ENCODE measurements around the gene MAPRE2. TPM values are rescaled to one million over a fixed set of nuclear protein-coding genes. Genes with fewer than 3 reads are reported as not detected.
A peak's percentile ranks its signal among the peaks of the same experiment; 100 is the strongest.

Gene MAPRE2
- total RNA-seq, 6 donors from 2014 or later, result 21.2 to 35.5 (median 27.8) TPM

DNA sequence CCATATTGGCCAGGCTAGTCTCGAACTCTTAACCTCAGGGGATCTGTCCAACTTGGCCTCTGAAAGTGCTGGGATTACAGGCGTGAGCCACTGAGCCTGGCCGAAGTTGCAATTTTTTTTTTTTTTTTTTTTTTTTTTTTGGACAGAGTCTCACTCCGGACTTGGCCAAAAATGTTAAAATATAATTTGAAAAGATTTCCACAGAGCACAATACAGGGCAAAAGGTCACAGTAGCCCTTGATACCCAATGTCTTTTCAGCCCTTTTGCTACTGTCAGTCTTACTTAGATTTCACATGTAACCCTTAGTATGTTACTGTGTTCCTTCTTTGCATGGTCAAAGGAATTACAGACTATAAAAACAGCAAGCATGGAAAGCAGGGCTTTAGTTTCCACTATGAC is 42.6 kb upstream of the MAPRE2 start:
- TF ChIP-seq POLR2AphosphoS5 (IDR thresholded peaks at IDR 0.05) (no peak), POLR2A (IDR thresholded peaks at IDR 0.05) (no peak), EP300 (IDR thresholded peaks at IDR 0.05) (no peak)
- TF ChIP-seq, protein P1, sequence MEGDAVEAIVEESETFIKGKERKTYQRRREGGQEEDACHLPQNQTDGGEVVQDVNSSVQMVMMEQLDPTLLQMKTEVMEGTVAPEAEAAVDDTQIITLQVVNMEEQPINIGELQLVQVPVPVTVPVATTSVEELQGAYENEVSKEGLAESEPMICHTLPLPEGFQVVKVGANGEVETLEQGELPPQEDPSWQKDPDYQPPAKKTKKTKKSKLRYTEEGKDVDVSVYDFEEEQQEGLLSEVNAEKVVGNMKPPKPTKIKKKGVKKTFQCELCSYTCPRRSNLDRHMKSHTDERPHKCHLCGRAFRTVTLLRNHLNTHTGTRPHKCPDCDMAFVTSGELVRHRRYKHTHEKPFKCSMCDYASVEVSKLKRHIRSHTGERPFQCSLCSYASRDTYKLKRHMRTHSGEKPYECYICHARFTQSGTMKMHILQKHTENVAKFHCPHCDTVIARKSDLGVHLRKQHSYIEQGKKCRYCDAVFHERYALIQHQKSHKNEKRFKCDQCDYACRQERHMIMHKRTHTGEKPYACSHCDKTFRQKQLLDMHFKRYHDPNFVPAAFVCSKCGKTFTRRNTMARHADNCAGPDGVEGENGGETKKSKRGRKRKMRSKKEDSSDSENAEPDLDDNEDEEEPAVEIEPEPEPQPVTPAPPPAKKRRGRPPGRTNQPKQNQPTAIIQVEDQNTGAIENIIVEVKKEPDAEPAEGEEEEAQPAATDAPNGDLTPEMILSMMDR (IDR thresholded peaks at IDR 0.05), result no peak
- Histone ChIP-seq H3K36me3 (no peaks in the 10 kb centered on the region), H3K27ac (no peak overlapping the region), H3K27me3 (no peaks in the 10 kb centered on the region), H3K9me3 (no peaks in the 10 kb centered on the region), H3K4me3 (no peak overlapping the region), H3K4me1 (no peaks in the 10 kb centered on the region)
- no peak for DNase-seq
- no peak for ATAC-seq (ENCODE audit: low FRiP score in 2 of 2)
- WGBS, 2 donors, result 74 to 92% methylated on average over 4 of the region's 4 CpGs

DNA sequence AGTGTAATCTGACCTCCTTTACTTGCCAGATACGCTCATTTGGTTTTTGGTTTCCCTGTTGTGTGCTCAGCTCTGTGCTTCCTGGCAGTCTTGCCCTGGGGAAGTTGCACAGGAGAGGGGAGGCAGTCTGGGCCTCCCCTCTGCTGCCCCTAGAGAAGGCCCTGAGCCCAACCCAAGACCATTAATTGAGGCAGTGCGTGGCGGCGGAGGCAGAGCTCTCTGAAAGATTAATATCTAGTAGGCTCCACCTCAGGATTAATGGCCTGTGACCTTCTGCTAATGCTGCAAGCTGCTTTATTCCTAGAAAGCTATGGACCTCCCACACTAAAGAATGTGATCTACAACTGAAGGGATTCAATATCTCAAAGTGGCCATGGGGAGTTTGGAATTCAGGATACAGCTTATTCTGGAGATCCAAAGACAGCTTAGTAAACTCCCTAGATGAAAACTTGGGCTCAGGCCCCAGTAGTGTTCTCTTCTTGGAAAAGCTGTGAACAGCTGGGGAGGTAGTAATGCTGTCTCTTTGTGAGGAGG is 41.4 kb upstream of the MAPRE2 start:
- 63 to 73% methylated on average over 4 of the region's 4 CpGs for WGBS, 2 donors
- peak in 1 of 2 donors; percentile 54 for ATAC-seq (ENCODE audit: low FRiP score in 2 of 2)

DNA sequence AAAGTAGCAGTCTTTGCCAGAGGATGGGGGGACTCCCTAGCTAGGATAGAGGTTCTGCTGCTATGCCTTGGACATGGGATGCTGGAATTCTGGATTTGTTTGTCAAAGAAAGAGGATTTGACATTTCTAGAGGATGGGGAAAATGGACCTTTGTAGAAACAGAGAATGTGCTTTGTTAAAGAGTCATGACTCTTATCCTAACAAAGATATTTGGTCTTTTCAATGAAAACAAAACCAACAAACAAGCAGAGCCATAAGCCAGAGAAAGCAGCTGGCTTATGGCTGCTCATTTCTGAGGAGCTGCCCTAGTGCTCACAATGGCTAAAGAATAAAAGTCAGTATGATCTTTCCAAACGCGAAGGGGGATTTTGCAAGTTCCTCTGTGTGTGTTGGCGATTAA is 40.8 kb upstream of the MAPRE2 start:
- ATAC-seq (ENCODE audit: low FRiP score in 2 of 2), result no peak
- WGBS, 2 donors, result 63 to 71% methylated on average over 3 of the region's 3 CpGs
- H3K4me1 ChIP-seq, result no peaks in the 10 kb centered on the region
- H3K27me3 ChIP-seq, result no peaks in the 10 kb centered on the region
- no peak overlapping the region for H3K4me3 ChIP-seq
- H3K36me3 ChIP-seq, result no peaks in the 10 kb centered on the region
- TF ChIP-seq EP300 (IDR thresholded peaks at IDR 0.05) (no peak), POLR2AphosphoS5 (IDR thresholded peaks at IDR 0.05) (no peak), POLR2A (IDR thresholded peaks at IDR 0.05) (no peak)
- TF ChIP-seq, protein P1 (IDR thresholded peaks at IDR 0.05), result no peak
- DNase-seq, result no peak
- H3K27ac ChIP-seq, result no peak overlapping the region
- no peaks in the 10 kb centered on the region for H3K9me3 ChIP-seq

More for the DNA sequence above, 41.4 kb upstream of the MAPRE2 start:
- H3K4me3 ChIP-seq, result no peak overlapping the region
- no peak overlapping the region for H3K27ac ChIP-seq
- no peaks in the 10 kb centered on the region for H3K36me3 ChIP-seq
- H3K4me1 ChIP-seq, result no peaks in the 10 kb centered on the region
- no peak for TF ChIP-seq POLR2A (IDR thresholded peaks at IDR 0.05)
- no peak for TF ChIP-seq EP300 (IDR thresholded peaks at IDR 0.05)
- TF ChIP-seq POLR2AphosphoS5 (IDR thresholded peaks at IDR 0.05), result no peak
- TF ChIP-seq, protein P1 (IDR thresholded peaks at IDR 0.05), result no peak
- H3K9me3 ChIP-seq, result no peaks in the 10 kb centered on the region
- DNase-seq, result no peak
- H3K27me3 ChIP-seq, result no peaks in the 10 kb centered on the region

DNA sequence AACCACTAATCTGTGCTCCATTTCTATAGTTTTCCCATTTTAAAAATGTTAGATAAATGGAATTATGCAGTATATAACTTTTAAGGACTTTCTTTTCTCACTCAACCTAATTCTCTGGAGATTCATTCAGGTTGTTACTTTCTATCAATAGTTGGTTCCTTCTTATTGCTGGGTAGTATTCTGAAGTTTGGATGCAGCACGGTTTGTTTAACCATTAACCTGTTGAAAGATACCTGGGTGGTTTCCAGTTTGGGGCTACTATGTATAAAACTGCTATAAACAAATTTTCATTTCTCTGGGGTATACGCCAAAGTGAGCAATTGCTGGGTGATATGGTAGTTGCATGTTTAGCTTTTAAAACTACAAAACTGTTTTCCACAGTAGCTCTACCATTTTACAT is 39.1 kb upstream of the MAPRE2 start:
- no peak for DNase-seq
- H3K36me3 ChIP-seq, result no peaks in the 10 kb centered on the region
- no peaks in the 10 kb centered on the region for H3K9me3 ChIP-seq
- no peak for TF ChIP-seq POLR2AphosphoS5 (IDR thresholded peaks at IDR 0.05)
- TF ChIP-seq POLR2A (IDR thresholded peaks at IDR 0.05), result no peak
- no peak for TF ChIP-seq EP300 (IDR thresholded peaks at IDR 0.05)
- TF ChIP-seq, protein P1 (IDR thresholded peaks at IDR 0.05), result no peak
- 76 to 82% methylated on average over 2 of the region's 2 CpGs for WGBS, 2 donors
- no peak overlapping the region for H3K4me3 ChIP-seq
- H3K27me3 ChIP-seq, result no peaks in the 10 kb centered on the region
- no peaks in the 10 kb centered on the region for H3K4me1 ChIP-seq
- H3K27ac ChIP-seq, result no peak overlapping the region
- ATAC-seq (ENCODE audit: low FRiP score in 2 of 2), result no peak

DNA sequence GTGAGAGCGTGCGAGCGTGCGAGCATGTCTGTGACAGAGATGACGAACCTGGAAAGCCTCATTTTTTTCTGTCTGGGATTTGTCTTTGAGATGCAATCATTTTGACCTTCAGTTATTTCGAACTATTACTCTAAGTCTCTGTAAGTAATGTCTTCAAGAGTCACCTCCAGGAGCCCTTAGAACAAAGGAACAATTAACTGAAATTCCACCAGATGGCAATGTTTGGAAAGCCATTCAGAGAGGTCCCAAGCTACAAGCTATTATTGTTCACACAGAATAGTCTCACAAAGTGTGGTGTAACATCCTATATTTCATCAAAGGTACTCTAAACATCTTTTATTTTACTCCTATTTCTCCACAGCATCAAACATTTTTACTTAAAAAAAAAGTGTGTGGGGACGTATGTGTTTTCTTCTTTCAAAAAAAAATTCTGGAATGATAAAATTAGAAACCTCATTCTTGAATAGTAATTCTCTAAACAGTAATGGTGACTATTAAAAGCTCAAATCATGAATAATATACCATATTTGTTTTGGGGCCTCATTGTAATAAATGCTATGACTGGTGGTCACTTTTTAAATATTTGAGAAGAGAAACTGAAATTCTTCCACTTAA is 35.1 kb upstream of the MAPRE2 start:
- Histone ChIP-seq H3K27me3 (no peaks in the 10 kb centered on the region), H3K36me3 (no peaks in the 10 kb centered on the region), H3K27ac (no peak overlapping the region), H3K4me3 (no peak overlapping the region), H3K9me3 (no peaks in the 10 kb centered on the region), H3K4me1 (no peaks in the 10 kb centered on the region)
- DNase-seq, result no peak
- WGBS, 2 donors, result 52 to 54% methylated on average over 7 of the region's 7 CpGs
- peak in 1 of 2 donors; percentile 86 for ATAC-seq (ENCODE audit: low FRiP score in 2 of 2)
- TF ChIP-seq EP300 (IDR thresholded peaks at IDR 0.05) (no peak), POLR2AphosphoS5 (IDR thresholded peaks at IDR 0.05) (no peak), POLR2A (IDR thresholded peaks at IDR 0.05) (no peak)
- TF ChIP-seq, protein P1 (IDR thresholded peaks at IDR 0.05), result peak; percentile 51 to 79 (median 66)

Measured in upper lobe of left lung (tissue), 6 donors.